ENCODE results near the gene CPLX4. TPM values are rescaled to one million over a fixed set of nuclear protein-coding genes. Genes with fewer than 3 reads are reported as not detected.

CPLX4 gene
- total and polyA plus RNA-seq, 2 of the 13 experiments (the other 11 are each of a cell fraction or from before 2014, with no cell fraction given), result not detected

DNA sequence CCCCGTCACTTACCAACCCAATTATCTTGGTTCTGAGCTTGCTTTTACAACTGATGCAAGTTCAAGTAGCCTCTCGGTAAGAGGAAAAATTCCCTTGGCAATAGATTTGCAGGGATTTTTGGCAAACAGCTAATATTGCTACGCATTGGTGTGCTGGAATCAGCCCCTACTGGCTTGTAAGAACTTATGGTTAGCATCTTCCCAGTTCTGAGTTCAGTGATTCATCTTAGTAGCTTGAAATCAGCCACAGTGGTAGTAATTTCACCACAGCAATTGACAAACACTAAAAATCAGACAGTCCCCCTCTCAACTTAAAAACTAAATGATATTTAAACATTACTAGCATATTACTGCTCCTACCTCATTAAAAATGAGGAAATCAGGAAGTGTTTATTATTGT is 39.3 kb downstream of the CPLX4 start (continued):
- TF ChIP-seq, protein P1, sequence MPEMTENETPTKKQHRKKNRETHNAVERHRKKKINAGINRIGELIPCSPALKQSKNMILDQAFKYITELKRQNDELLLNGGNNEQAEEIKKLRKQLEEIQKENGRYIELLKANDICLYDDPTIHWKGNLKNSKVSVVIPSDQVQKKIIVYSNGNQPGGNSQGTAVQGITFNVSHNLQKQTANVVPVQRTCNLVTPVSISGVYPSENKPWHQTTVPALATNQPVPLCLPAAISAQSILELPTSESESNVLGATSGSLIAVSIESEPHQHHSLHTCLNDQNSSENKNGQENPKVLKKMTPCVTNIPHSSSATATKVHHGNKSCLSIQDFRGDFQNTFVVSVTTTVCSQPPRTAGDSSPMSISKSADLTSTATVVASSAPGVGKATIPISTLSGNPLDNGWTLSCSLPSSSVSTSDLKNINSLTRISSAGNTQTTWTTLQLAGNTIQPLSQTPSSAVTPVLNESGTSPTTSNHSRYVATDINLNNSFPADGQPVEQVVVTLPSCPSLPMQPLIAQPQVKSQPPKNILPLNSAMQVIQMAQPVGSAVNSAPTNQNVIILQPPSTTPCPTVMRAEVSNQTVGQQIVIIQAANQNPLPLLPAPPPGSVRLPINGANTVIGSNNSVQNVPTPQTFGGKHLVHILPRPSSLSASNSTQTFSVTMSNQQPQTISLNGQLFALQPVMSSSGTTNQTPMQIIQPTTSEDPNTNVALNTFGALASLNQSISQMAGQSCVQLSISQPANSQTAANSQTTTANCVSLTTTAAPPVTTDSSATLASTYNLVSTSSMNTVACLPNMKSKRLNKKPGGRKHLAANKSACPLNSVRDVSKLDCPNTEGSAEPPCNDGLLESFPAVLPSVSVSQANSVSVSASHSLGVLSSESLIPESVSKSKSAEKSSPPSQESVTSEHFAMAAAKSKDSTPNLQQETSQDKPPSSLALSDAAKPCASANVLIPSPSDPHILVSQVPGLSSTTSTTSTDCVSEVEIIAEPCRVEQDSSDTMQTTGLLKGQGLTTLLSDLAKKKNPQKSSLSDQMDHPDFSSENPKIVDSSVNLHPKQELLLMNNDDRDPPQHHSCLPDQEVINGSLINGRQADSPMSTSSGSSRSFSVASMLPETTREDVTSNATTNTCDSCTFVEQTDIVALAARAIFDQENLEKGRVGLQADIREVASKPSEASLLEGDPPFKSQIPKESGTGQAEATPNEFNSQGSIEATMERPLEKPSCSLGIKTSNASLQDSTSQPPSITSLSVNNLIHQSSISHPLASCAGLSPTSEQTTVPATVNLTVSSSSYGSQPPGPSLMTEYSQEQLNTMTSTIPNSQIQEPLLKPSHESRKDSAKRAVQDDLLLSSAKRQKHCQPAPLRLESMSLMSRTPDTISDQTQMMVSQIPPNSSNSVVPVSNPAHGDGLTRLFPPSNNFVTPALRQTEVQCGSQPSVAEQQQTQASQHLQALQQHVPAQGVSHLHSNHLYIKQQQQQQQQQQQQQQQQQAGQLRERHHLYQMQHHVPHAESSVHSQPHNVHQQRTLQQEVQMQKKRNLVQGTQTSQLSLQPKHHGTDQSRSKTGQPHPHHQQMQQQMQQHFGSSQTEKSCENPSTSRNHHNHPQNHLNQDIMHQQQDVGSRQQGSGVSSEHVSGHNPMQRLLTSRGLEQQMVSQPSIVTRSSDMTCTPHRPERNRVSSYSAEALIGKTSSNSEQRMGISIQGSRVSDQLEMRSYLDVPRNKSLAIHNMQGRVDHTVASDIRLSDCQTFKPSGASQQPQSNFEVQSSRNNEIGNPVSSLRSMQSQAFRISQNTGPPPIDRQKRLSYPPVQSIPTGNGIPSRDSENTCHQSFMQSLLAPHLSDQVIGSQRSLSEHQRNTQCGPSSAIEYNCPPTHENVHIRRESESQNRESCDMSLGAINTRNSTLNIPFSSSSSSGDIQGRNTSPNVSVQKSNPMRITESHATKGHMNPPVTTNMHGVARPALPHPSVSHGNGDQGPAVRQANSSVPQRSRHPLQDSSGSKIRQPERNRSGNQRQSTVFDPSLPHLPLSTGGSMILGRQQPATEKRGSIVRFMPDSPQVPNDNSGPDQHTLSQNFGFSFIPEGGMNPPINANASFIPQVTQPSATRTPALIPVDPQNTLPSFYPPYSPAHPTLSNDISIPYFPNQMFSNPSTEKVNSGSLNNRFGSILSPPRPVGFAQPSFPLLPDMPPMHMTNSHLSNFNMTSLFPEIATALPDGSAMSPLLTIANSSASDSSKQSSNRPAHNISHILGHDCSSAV (CRISPR knock-in tag; IDR thresholded peaks at IDR 0.05; ENCODE audit: borderline replicate concordance), result no peak
- no peak for TF ChIP-seq NR2F6 (IDR thresholded peaks at IDR 0.05)
- TF ChIP-seq NR2F6 (CRISPR knock-in tag; IDR thresholded peaks at IDR 0.05), result no peak
- TF ChIP-seq ZNF3 (CRISPR knock-in tag; IDR thresholded peaks at IDR 0.05), result no peak
- TF ChIP-seq, protein P2, sequence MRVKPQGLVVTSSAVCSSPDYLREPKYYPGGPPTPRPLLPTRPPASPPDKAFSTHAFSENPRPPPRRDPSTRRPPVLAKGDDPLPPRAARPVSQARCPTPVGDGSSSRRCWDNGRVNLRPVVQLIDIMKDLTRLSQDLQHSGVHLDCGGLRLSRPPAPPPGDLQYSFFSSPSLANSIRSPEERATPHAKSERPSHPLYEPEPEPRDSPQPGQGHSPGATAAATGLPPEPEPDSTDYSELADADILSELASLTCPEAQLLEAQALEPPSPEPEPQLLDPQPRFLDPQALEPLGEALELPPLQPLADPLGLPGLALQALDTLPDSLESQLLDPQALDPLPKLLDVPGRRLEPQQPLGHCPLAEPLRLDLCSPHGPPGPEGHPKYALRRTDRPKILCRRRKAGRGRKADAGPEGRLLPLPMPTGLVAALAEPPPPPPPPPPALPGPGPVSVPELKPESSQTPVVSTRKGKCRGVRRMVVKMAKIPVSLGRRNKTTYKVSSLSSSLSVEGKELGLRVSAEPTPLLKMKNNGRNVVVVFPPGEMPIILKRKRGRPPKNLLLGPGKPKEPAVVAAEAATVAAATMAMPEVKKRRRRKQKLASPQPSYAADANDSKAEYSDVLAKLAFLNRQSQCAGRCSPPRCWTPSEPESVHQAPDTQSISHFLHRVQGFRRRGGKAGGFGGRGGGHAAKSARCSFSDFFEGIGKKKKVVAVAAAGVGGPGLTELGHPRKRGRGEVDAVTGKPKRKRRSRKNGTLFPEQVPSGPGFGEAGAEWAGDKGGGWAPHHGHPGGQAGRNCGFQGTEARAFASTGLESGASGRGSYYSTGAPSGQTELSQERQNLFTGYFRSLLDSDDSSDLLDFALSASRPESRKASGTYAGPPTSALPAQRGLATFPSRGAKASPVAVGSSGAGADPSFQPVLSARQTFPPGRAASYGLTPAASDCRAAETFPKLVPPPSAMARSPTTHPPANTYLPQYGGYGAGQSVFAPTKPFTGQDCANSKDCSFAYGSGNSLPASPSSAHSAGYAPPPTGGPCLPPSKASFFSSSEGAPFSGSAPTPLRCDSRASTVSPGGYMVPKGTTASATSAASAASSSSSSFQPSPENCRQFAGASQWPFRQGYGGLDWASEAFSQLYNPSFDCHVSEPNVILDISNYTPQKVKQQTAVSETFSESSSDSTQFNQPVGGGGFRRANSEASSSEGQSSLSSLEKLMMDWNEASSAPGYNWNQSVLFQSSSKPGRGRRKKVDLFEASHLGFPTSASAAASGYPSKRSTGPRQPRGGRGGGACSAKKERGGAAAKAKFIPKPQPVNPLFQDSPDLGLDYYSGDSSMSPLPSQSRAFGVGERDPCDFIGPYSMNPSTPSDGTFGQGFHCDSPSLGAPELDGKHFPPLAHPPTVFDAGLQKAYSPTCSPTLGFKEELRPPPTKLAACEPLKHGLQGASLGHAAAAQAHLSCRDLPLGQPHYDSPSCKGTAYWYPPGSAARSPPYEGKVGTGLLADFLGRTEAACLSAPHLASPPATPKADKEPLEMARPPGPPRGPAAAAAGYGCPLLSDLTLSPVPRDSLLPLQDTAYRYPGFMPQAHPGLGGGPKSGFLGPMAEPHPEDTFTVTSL (CRISPR knock-in tag; IDR thresholded peaks at IDR 0.05; ENCODE audit: borderline replicate concordance), result no peak
- no peak for TF ChIP-seq ZNF775 (CRISPR knock-in tag; IDR thresholded peaks at IDR 0.05; ENCODE audit: borderline replicate concordance)
- TF ChIP-seq CCDC6 (CRISPR knock-in tag; IDR thresholded peaks at IDR 0.05), result no peak
- TF ChIP-seq, protein P3, sequence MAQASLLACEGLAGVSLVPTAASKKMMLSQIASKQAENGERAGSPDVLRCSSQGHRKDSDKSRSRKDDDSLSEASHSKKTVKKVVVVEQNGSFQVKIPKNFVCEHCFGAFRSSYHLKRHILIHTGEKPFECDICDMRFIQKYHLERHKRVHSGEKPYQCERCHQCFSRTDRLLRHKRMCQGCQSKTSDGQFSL (CRISPR knock-in tag; IDR thresholded peaks at IDR 0.05), result no peak
- no peak for TF ChIP-seq PCBP2 (optimal IDR thresholded peaks at IDR 0.05; ENCODE audit: low read depth, low read length, poor library complexity, severe bottlenecking)
- TF ChIP-seq SYNCRIP (IDR thresholded peaks at IDR 0.05; ENCODE audit: insufficient read depth, low read depth, low read length), result no peak
- no peak for TF ChIP-seq ETV5 (CRISPR knock-in tag; IDR thresholded peaks at IDR 0.05; ENCODE audit: borderline replicate concordance)
- no peak for TF ChIP-seq ZSCAN31 (CRISPR knock-in tag; IDR thresholded peaks at IDR 0.05; ENCODE audit: low read depth)
